ENCODE measurements around the gene MEAK7.

Gene MEAK7

GRCh38 chr16:84504420-84505248 lies at the start of gene MEAK7:
Gene MEAK7, minus strand, starts transcription at chr16:84504659. Its CDS starts 6,573 bp downstream, at chr16:84498086.
- peak; percentile 97 for DNase-seq (ENCODE audit: low spot score)

DNA sequence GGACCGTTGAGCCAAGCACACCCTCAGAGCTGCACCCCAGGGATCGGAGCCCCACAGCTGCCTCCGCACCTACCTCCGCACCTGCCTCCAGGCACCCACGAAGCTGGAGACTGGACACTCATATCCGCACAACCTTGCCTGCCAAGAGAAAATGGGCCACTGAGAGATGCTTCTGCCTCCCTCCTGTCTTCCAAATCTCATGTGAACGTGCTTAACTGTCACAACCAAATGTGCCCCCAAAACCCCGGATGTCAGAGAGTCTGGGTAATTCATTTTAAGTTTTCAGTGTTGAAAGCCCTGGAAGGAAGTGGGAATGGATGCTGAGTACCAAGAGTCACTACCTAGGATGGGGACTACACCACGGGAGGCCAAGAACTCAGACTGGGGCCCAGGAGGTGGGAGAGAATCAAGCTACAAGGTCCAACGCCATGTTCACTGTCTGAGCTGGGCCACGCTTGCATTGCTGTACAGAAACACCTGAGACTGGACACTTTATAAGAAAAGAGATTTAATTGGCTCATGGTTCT lies 49.5 kb upstream of the MEAK7 start:
- DNase-seq (ENCODE audit: low spot score) = no peak

DNA sequence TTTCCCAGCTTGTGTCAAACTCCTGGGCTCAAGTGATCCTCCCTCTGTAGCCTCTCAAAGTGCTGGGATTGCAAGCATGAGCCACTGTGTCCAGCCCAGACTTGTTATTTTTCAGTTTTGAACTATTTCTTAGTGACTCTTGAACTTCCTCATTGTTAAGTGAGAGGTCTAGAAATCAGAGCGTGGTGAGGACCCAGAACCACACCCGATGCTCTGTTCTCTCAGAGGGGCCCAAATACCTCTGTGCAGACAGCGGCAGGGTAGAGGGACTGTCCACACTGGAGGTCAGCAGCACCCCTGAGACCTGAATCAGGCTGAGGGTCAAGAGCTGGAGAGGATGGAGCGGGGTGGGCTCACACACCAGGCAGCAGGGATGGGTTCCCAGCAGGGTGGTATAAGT lies 47.7 kb upstream of the MEAK7 start:
- DNase-seq (ENCODE audit: low spot score) = no peak

GRCh38 chr16:84550096-84550495 lies 45.6 kb upstream of the MEAK7 start:
- DNase-seq (ENCODE audit: low spot score) = no peak

DNA sequence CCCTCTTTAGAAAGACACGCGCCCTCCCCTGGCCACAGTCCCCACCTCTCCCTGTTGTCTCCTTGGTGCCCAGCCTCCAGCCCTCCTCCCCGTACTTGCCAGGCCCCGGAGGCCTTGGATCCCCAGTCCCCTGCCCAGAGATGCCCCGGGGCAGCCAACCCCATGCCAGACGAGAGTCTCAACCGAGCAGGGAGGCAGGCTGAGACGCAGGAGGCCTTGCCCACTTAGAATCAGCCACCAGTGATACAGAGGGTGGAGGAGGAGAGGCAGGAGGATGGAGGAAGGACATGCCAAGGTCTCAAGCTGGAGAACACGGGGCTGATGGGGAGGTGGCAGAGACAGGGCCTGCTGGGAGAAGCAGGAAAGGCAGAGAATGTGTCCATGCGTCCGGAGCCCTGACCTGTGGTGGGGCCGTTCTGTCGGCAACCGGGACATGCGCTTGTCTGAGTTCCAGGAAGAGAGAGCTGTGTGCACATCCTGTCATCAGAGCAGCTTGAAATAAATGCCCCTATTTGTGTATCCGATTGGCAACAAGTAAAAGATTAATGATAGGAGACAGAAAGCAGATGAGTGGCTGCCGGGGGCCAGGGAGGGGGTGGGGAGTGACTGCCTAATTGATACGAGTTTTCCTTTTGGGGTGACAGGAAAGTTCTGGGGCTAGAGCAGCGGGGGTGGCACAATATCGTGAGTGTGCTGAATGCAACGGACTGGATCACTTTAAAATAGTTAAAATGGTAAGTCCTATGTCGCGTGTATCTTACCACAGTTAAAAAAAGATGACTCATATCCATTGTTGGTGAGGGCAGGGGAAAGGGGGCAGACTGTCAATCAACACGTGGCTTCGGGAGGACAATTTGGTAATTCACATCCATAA lies 44.7 kb upstream of the MEAK7 start:
- no peak for DNase-seq (ENCODE audit: low spot score)

- no peak for DNase-seq (ENCODE audit: low spot score)
Measured at GRCh38 chr16:84548508-84548907, 44.0 kb upstream of the MEAK7 start.

DNA sequence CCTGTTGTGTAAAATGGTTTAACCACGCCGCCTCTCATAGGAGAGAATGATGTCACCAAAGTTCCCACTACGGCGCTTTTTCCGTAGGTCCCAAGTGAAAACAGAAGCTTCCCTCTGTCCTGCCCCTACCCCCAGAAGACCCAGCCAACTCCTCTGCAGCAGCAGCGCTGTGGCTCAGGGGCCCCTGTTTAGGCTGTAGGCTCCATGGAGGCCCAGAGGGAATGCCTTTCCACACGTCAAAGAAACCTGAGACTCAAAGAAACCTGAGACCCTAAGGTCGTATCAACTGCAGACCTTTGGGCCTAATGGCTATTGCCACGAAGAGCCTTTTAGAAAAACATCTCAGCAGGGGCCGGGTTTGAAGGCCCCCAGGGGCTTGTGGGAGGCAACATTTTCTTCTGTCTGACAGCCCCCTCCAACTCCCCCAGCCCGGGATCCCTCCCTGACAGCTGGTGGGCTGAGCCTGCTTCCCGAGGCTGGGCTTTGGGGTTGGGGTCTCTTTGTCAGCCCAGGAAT lies 43.1 kb upstream of the MEAK7 start:
- DNase-seq (ENCODE audit: low spot score) = no peak

GRCh38 chr16:84546669-84547545 lies 42.4 kb upstream of the MEAK7 start:
- DNase-seq (ENCODE audit: low spot score) = no peak

DNA sequence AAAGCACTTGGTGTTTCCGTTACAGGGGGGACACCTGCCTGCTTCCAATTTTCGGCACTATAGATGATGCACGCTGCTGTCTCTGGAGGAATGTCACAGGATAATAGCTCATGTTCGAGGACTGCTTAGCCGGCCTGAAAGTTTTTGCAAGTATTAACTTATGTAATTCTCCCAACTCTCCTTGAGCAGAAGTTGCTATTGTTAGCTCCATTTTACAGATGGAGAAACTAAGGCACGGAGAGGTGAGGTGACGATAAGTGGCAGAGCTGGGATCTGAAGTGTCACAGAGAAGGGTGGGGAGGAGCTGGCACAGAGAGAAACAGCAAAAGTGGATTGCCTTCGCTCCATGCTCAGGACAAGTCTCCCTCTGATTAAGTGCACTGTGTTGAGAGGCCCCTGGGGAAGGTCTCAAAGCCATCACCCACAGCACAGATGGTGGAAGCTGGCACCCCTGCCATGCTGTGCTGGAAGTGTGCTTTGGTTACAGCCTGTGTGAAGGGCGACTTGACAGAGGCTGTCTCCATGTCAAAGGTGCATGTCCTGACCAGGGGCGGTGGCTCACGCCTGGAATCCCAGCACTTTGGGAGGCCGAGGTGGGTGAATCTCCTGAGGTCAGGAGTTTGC lies 40.8 kb upstream of the MEAK7 start:
- DNase-seq (ENCODE audit: low spot score) = no peak

DNA sequence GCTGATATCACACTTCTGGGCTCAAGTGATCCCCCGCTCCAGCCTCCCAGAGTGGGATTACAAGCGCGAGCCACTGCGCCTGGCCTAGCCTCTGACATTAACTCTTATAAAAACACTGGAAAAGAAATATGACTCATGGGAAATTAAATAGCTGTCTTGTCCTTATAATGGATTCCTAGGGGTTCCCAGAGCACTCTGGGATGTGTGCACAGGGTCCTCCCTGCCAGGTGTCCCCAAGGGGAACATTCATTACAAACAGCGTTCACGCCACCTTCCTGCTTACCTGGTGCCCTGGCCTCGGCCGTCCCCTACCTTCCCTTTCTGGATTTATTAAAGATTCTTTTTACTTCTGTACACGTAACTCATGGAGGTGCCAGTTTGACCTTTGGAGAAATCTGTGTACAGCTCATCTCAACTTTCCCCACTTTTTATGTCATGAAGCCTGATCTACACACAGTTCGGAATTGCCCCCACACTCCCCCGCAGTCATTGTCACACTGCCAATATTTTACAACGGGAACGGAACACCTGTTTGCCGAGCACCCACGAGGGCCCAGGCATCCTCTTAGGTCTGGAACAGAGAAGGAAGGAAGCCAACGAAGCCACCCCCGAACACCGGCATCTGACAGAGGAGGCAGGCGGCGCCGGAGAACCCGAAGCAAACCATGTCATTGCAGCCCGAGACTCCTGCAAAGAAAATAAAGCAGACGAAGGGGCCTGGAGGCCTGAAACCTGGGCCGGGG lies 39.7 kb upstream of the MEAK7 start:
- DNase-seq (ENCODE audit: low spot score) = no peak

- no peak for DNase-seq (ENCODE audit: low spot score)
Measured at GRCh38 chr16:84543253-84543652, 38.8 kb upstream of the MEAK7 start.

DNA sequence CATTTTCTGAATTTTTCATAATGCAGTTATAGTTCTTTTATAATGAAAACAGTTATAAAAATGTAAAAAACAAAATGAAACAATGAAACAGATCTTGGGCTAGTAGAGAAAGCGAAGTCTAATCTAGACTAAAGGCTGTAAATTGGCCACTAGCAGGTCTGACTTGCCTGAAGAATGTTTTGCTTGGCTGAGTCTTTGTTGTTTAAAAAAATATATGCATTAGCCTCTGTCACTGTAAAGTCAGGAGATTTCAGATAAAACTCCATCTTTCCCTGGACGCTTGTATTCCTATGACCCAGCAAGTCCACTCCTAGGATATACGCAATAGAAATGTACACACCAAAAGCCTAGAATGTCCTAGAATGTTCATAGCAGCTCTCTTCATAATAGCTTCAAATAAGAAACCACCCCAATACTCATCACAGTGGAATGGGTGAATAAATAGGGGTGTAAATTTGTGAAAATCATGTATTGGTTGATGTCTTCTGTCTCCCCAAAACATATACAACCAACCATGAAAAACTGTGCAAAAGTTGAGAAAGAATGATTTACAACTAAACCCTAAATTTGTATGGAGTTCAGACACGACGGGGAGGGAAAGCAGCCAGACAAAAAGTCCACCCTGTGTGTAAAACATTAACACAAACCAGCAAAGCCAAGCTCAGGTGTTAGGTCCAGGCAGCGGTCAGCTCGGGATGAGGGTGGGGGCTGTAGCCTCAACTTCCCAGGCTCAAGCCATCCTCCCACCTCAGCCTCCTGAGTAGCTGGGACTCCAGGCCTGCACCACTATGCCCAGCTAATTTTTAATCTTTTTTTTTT lies 37.7 kb upstream of the MEAK7 start:
- no peak for DNase-seq (ENCODE audit: low spot score)

GRCh38 chr16:84540194-84540593 lies 35.7 kb upstream of the MEAK7 start:
- DNase-seq (ENCODE audit: low spot score) = no peak

DNA sequence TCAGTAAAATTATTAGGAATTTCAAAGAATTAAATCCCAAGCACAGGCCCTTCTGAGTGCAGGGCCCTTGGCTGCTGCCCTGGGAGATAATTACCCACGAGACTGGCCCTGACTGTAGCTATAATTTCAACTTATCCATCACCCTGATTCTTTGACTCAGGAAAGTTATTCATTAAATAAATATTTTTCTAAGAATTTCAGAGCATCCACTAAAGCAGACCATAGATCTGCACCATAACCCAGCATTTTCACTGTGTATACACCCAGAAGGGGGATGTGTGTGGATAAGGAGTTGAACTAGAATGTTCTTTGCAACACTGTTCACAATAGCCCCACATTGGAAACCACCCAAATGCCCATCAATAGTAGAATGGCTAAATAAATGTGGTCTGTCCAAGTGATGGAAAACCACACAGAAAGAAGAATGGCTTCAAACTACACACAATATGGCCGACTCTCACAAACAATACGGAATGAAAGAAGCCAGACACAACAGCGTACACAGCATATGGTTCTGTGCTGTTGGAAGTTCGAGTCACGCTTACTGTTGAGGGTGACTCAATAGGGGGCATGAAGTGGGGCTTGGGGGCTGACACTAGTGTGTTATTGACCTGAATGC lies 33.9 kb upstream of the MEAK7 start:
- DNase-seq (ENCODE audit: low spot score) = no peak

DNA sequence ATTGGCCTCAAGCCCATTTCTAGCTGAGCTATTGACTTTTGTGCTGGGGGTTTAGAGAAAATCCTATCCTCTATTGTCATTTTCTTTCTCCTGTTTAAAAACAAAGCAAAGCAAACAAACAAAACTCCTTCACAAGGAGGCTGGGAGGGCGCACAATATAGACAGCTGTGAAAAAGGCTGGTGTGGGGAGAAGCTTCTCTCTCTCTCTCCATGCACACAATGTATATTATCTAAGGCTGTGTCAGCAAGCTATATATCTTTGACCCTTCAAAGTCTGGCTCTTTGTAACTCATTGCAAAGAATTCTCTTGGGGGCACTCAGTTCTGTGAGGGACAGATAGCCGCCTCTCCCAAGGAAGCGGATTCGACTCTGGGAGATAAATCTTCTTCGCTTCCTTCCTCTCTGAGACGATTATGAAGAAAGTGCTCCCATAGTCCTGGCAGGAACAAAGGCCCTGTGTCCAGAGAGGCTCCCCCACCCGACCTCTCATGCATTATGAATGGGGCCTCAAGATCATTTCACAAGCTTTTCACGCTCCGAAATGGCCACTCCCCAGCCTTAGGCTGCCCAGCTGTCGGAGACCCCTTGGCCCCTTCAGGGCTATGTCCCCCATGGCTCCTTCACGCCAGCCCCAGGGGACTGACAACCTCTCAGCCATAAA lies 33.2 kb upstream of the MEAK7 start:
- DNase-seq (ENCODE audit: low spot score) = no peak

DNA sequence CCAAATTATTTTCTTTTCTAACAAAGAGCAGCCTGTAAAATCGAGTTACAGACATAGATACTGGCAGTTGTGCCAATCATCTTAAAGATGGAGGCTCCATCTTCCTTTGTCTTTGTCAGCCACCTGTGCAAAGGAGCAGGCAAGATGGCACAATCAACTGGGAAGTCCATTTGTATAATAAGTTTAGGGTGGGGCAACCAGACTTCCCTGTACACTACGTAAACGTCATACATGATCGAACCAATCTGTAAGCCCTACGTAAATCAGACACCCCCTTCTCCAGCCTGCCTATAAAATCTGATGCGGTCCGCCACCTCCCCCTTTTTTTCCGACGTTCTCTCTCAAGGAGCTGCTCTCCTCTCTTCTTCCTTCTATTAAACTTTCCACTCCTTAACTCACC lies 31.4 kb upstream of the MEAK7 start:
- DNase-seq (ENCODE audit: low spot score) = no peak

- no peak for DNase-seq (ENCODE audit: low spot score)
Measured at GRCh38 chr16:84535408-84535807, 30.9 kb upstream of the MEAK7 start.

DNA sequence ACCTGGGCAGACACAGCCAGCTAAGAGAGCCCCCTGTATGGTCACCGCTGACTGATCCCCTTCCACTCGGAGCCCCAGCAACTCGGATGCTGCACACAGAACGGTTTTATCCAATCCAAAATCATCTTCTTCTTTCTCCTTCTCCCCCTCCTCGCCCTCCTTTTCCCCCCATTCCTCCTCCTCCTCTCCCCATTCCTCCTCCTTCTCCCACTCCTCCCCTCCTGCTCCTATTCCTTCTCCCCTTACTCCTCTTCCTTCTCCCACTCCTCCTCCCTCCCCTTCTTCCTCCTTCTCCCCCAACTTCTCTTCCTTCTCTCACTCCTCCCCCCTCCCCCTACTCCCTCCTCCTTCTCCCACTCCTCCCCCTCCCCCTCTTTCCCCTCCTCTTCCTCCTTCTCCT lies 30.4 kb upstream of the MEAK7 start:
- no peak for DNase-seq (ENCODE audit: low spot score)
